PC-9 (cell line): ENCODE data around the gene ASB10.

Source experiments
- EZH2 ChIP-seq: fragments of 200-600 bp; sonication (generic); IDR thresholded peaks from 2 replicates; pipeline ENCODE4 v1.8.0; 2017; ENCODE audit warnings: antibody characterized with exemption, low read depth
- TF ChIP-seq, protein P1 (sequence below): fragments of 200-600 bp; sonication (generic); conservative IDR thresholded peaks from 2 replicates; pipeline ENCODE4 v1.6.1; 2017; ENCODE audit warnings: mixed run types, antibody characterized with exemption, mild to moderate bottlenecking, moderate library complexity

DNA sequence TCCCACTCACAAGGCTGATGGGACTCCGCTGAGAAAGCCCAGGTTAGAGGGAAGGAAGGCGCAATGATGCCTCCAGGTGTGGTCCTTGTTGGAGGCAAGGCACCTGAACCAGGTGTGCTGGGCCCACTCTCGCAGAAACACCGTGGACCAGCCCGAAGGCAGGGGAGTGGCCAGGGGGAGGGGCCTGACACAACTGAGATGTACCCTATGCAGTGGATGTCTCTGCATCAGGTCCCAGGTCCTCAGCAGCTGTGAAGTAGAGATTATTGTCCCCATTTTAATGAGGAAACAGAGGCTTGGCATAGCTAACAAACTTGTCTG lies 51.6 kb downstream of the ASB10 start:
- TF ChIP-seq, protein P1, sequence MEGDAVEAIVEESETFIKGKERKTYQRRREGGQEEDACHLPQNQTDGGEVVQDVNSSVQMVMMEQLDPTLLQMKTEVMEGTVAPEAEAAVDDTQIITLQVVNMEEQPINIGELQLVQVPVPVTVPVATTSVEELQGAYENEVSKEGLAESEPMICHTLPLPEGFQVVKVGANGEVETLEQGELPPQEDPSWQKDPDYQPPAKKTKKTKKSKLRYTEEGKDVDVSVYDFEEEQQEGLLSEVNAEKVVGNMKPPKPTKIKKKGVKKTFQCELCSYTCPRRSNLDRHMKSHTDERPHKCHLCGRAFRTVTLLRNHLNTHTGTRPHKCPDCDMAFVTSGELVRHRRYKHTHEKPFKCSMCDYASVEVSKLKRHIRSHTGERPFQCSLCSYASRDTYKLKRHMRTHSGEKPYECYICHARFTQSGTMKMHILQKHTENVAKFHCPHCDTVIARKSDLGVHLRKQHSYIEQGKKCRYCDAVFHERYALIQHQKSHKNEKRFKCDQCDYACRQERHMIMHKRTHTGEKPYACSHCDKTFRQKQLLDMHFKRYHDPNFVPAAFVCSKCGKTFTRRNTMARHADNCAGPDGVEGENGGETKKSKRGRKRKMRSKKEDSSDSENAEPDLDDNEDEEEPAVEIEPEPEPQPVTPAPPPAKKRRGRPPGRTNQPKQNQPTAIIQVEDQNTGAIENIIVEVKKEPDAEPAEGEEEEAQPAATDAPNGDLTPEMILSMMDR: no peak
- TF ChIP-seq EZH2: no peak
